ENCODE measurements around the gene MRPS33.

The MRPS33 gene

GRCh38 chr7:141014524-141015395 is at the start of gene MRPS33:
Gene MRPS33, minus strand, starts transcription at chr7:141014952. Its CDS starts 4,319 bp downstream, at chr7:141010633.
- peak; percentile 94 for DNase-seq (ENCODE audit: low spot score)
- H3K4me3 ChIP-seq: peak within 1 kb of the TSS; percentile 81
- peak within 1 kb of the TSS; percentile 64 to 88 for H3K27ac ChIP-seq
- no peak for TF ChIP-seq CTCF (IDR thresholded peaks at IDR 0.05)

GRCh38 chr7:141057788-141058187 is 43.0 kb upstream of the MRPS33 start:
- no peak overlapping the region for H3K27ac ChIP-seq
- no peak for TF ChIP-seq CTCF (IDR thresholded peaks at IDR 0.05)
- DNase-seq (ENCODE audit: low spot score): no peak
- no peak overlapping the region for H3K4me3 ChIP-seq

GRCh38 chr7:141055146-141055545 is 40.4 kb upstream of the MRPS33 start:
- Histone ChIP-seq H3K4me3 (no peak overlapping the region), H3K27ac (no peak overlapping the region)
- no peak for DNase-seq (ENCODE audit: low spot score)
- TF ChIP-seq CTCF (IDR thresholded peaks at IDR 0.05): no peak

- Histone ChIP-seq H3K27ac (no peak overlapping the region), H3K4me3 (no peak overlapping the region)
- no peak for DNase-seq (ENCODE audit: low spot score)
- no peak for TF ChIP-seq CTCF (IDR thresholded peaks at IDR 0.05)
Observed at GRCh38 chr7:141053626-141054025, 38.9 kb upstream of the MRPS33 start.

GRCh38 chr7:141045842-141046620 is 31.3 kb upstream of the MRPS33 start:
- Histone ChIP-seq H3K4me3 (no peak overlapping the region), H3K27ac (no peak overlapping the region)
- no peak for TF ChIP-seq CTCF (IDR thresholded peaks at IDR 0.05)
- no peak for DNase-seq (ENCODE audit: low spot score)

GRCh38 chr7:141045126-141045841 is 30.5 kb upstream of the MRPS33 start:
- H3K4me3 ChIP-seq: no peak overlapping the region
- TF ChIP-seq CTCF (IDR thresholded peaks at IDR 0.05): no peak
- DNase-seq (ENCODE audit: low spot score): no peak
- no peak overlapping the region for H3K27ac ChIP-seq
